ENCODE results near the gene ZBTB38. TPM values are rescaled to one million over a fixed set of nuclear protein-coding genes. Genes with fewer than 3 reads are reported as not detected.

The ZBTB38 gene
- total and polyA plus RNA-seq, 2 of the 13 experiments (the other 11 are each of a cell fraction or from before 2014, with no cell fraction given): 26.8 to 51.7 TPM

DNA sequence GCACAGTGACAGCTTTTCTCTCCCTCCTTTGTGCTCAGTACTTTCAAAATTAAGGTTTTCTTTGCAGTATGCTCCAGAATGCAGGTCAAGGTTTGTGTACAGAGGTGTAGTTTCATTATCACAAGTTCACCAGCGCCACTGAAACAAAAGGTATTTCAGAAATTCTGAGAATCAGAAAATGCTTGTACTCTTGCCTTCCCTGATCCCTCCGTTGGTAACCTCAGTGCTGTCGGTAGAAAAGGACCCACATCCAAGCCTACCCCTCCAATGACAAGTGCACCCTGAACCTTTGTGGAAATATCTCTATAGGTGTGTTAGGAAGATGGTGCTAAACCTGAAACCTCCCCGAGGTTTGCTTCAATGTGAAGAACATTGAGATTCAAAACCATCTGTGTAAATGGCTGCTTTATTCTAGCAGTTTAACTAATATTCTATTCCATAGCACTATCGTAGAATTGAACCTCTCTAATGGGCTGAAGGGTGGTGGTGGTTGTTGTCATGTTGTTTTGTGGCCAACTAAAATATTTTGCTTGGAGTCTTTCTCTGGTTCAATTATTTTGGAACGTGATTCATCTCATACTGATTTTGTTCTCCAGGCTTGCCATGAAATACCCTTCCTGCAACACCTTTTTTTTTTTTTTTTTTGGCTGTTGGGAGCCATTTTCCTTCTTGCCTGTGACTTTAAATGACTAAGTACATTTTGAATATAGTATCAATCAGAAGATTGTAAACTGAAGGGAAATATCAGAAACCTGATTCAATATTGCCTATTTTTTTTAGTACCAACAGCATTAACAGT lies 20.7 kb downstream of the ZBTB38 start (continued):
- TF ChIP-seq ZNF563 (CRISPR knock-in tag; IDR thresholded peaks at IDR 0.05) (no peak), ZNF407 (CRISPR knock-in tag; IDR thresholded peaks at IDR 0.05; ENCODE audit: not compliant biosample characterization) (no peak), THYN1 (CRISPR knock-in tag; IDR thresholded peaks at IDR 0.05; ENCODE audit: borderline replicate concordance, low read depth) (no peak), MIER3 (CRISPR knock-in tag; IDR thresholded peaks at IDR 0.05; ENCODE audit: borderline replicate concordance) (no peak), MXD3 (CRISPR knock-in tag; IDR thresholded peaks at IDR 0.05) (no peak), RFX5 (IDR thresholded peaks at IDR 0.05; ENCODE audit: low read depth, low read length) (no peak), ZNF850 (CRISPR knock-in tag; conservative IDR thresholded peaks at IDR 0.05) (no peak), KDM5A (IDR thresholded peaks at IDR 0.05; ENCODE audit: borderline replicate concordance, low read length) (no peak), FOXA1 (IDR thresholded peaks at IDR 0.05) (no peak), FOXA1 (CRISPR knock-in tag; IDR thresholded peaks at IDR 0.05) (peak; percentile 46; the same call in 1 of the 2 replicates), HMG20A (CRISPR knock-in tag; IDR thresholded peaks at IDR 0.05; ENCODE audit: borderline replicate concordance) (peak; percentile 45; the same call in 1 of the 2 replicates), DZIP1 (CRISPR knock-in tag; IDR thresholded peaks at IDR 0.05) (no peak)
- TF ChIP-seq, protein P1, sequence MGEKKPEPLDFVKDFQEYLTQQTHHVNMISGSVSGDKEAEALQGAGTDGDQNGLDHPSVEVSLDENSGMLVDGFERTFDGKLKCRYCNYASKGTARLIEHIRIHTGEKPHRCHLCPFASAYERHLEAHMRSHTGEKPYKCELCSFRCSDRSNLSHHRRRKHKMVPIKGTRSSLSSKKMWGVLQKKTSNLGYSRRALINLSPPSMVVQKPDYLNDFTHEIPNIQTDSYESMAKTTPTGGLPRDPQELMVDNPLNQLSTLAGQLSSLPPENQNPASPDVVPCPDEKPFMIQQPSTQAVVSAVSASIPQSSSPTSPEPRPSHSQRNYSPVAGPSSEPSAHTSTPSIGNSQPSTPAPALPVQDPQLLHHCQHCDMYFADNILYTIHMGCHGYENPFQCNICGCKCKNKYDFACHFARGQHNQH (CRISPR knock-in tag; IDR thresholded peaks at IDR 0.05): 0 out of 2 replicates have a peak, but pooled peaks have one; percentile 26
- TF ChIP-seq, protein P2, sequence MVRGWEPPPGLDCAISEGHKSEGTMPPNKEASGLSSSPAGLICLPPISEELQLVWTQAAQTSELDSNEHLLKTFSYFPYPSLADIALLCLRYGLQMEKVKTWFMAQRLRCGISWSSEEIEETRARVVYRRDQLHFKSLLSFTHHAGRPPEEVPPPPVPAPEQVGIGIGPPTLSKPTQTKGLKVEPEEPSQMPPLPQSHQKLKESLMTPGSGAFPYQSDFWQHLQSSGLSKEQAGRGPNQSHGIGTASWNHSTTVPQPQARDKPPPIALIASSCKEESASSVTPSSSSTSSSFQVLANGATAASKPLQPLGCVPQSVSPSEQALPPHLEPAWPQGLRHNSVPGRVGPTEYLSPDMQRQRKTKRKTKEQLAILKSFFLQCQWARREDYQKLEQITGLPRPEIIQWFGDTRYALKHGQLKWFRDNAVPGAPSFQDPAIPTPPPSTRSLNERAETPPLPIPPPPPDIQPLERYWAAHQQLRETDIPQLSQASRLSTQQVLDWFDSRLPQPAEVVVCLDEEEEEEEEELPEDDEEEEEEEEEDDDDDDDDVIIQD (CRISPR knock-in tag; IDR thresholded peaks at IDR 0.05; ENCODE audit: low read depth): no peak

Measured in HepG2 (cell line).